GM18868 (cell line): ENCODE data around the gene MIDN.

Source experiments
- ATAC-seq: cut with Tn5 transposase; IDR thresholded peaks from one replicate; pipeline ENCODE4 v1.9.1; 2021; ENCODE audit warnings: mild to moderate bottlenecking, moderate library complexity; ENCODE audit not compliant: unreplicated experiment

The MIDN gene

DNA sequence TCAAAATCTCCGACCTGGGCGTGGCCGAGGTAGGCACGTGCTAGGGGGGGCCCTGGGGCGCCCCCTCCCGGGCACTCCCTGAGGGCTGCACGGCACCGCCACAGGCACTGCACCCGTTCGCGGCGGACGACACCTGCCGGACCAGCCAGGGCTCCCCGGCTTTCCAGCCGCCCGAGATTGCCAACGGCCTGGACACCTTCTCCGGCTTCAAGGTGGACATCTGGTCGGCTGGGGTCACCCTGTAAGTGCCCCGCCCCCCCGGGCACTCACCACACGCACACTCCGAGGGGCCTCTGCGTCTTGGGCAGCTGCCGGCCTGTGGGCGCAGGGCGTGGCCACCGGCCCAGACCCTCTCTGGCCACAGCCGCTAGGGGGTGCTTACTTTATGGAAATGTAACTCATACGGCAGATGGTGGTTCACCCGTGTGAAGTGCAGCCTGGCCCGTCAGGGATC is 27.9 kb upstream of the MIDN start:
- no peak for ATAC-seq

DNA sequence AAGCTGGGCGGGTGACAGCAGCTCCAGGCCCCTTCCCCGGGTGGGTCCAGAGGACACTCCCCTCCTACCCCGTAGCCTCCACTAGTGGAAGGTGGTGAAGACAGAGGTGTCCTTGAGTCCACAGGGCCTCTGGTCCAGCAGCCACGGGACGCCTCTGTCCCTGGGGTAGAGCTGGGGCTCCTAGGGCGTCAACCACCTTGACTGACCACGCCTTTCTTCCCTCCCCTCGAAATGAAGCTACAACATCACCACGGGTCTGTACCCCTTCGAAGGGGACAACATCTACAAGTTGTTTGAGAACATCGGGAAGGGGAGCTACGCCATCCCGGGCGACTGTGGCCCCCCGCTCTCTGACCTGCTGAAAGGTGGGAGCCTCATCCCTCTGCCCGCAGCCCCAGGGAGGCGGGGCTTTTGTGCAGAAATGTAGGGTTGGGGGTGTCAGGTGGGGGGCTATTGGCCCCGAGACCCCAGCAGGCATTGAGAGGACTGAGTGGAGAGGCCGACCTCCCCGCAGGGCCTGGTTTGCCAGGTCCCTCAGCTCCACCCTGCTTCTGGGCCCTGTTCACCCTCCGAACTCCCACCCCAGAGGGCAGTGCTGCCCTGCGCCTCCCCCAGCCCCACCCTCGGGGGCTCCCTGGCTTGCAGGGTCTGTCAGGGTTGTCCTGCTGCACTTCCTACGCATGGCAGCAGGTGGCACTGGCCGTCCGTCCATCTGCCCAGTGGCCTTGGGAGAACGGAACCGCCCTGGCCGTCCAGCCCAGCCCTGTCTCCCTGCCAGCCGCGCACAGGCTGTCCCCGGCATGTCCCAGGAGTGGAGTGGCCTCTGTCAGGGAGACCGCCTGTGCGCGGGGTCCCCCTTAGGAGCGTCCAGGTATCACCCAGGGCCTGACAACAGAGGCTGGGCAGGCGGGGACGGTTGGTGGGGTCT is 27.1 kb upstream of the MIDN start:
- ATAC-seq, result no peak

DNA sequence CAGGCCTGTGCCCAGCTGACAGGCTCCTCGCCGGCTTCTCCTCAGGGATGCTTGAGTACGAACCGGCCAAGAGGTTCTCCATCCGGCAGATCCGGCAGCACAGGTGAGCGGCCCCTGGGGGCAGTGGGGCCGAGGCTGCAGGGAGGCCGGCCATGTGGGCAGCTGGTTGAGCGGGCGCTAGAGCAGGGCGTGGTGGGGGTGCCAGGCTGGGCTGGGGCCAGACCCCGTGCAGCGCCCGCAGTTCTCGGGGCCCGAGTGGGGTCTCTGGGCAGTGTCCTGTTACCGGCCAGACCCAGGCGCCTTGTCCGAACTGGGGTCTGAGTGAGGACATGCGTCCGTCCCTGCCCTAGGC is 26.5 kb upstream of the MIDN start:
- ATAC-seq, result no peak

- ATAC-seq, result no peak
These were observed 26.0 kb upstream of the MIDN start for GRCh38 chr19:1222394-1222793.

DNA sequence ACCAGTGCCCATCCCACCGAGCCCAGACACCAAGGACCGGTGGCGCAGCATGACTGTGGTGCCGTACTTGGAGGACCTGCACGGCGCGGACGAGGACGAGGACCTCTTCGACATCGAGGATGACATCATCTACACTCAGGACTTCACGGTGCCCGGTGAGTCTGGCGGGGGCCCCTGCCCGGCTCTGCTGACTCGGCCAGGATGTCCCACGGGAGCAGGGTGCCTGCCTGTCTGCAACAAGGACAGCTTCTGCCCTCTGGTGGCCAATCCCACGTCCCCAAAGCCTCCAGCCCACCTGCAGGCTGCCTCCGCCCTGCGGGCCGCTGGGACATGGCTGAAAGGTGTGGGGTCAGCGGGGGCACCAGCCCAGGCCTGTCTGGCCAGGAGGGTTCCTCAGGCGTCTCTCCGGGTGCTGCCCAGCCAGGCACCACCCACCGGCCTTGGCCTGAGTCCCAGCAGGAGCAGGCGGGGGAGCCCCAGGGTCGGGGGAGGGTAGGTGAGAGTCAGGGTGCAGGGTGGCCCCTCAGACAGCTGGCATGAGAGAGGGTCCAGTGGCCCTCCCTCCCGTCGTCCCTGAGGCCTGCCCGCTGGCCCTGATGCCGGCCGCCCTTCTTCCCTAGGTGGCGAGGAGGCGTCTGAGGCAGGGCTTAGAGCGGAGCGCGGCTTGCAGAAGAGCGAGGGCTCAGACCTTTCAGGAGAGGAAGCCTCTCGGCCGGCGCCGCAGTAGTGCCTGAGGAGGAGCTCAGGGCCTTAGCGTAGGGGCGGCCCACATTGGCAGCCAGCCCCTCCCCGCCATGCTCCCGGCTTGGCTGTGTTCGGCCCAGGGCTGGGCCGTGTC is 25.1 kb upstream of the MIDN start:
- no peak for ATAC-seq

GRCh38 chr19:1224047-1224825 is 24.1 kb upstream of the MIDN start:
- no peak for ATAC-seq

DNA sequence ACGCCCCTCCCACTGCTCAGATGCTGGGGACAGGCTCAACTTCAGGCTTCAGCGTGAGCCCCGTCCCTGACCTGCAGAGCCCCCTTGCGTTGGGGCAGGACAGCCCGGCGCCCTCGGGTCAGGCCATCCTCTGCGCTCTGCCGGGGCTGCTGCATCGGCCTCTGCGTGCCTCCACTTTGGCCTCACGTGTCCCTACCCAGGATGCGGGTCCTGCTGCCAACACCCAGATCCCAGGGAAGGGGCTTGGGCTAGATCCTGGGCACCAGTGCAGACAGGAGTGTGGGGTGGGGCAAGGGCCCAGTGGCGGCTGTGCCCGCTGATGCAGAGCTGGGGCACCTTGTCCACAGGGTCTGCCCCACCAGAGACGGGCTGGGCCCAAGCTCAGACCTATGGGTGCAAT is 23.5 kb upstream of the MIDN start:
- ATAC-seq, result no peak

GRCh38 chr19:1225440-1226226 is 22.8 kb upstream of the MIDN start:
- no peak for ATAC-seq

- no peak for ATAC-seq
These were observed 22.2 kb upstream of the MIDN start for GRCh38 chr19:1226227-1226518.

GRCh38 chr19:1226522-1227303 is 21.7 kb upstream of the MIDN start:
- ATAC-seq, result no peak

GRCh38 chr19:1227304-1228054 is 20.9 kb upstream of the MIDN start:
- ATAC-seq, result no peak

DNA sequence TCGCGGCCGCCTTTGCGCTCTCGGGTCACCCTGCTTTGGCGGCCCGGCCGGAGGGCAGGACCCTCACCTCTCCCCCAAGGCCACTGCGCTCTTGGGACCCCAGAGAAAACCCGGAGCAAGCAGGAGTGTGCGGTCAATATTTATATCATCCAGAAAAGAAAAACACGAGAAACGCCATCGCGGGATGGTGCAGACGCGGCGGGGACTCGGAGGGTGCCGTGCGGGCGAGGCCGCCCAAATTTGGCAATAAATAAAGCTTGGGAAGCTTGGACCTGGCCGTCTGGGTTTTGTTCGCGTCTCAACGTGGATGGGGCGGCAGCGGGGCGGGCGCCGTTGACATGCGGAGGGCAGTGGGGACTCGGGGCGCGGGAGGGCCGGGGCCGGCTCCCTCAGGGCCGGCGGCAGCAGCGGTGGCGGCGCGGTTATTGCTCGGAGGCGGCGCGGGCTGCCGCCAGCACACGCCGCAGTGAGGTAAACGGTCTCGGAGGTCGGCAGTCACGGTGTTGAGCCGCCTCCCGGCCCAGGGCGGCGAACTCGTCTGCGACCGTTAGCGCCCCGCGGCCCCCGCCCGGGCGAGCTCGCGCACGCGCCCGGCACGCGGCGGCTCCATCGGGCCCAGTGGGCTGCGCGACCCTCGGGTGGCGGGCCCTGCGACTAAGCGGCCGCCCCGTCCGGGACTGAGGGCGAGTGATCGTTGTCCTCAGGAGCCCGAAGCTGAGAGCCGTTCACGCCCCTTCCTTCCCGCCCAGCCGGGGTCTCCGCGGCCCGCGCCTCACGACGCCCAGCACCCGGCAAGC is 20.0 kb upstream of the MIDN start:
- no peak for ATAC-seq

DNA sequence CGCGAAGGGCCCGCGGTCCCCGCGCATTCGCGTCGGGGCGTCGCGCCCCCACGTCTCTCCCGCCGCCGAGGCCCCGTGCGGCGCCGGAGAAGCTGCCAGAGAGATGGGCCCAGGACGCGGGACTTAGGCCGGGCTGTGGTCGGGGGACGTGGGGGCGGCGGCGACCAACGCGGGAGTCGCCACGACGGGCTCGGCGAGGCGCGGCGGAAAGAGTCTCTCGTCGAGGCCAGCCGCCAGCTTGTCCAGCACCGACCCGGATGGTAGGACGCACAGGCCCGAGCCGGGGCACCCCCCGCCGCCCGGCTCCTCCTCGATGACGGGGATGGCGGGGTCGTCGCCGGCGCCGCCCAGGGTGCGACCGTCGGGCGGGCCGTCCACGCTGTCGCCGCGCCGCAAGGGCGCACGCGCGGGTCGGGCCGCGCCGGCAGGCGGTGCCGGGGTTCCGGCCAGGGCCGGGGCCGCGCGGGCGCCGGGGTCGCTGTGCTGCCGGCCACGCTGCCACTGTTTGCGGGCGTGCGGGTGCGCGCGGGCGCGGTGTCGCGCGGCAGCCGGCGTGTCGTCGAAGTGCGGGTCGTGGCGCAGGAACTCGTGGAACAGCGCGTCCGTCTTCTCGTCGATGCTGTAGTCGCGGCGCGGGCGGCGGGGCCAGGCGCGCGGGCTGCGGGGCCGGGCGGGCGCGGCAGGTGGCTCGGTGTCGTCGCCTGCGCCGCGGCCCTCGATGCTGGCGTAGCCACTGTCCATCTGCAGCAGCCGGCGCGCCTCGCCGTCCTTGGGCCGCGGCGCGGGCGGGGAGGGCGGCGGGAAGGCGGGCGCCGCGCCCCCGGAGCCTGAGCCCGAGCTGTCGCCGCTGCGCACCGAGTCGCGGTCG is 19.1 kb upstream of the MIDN start:
- ATAC-seq, result no peak

DNA sequence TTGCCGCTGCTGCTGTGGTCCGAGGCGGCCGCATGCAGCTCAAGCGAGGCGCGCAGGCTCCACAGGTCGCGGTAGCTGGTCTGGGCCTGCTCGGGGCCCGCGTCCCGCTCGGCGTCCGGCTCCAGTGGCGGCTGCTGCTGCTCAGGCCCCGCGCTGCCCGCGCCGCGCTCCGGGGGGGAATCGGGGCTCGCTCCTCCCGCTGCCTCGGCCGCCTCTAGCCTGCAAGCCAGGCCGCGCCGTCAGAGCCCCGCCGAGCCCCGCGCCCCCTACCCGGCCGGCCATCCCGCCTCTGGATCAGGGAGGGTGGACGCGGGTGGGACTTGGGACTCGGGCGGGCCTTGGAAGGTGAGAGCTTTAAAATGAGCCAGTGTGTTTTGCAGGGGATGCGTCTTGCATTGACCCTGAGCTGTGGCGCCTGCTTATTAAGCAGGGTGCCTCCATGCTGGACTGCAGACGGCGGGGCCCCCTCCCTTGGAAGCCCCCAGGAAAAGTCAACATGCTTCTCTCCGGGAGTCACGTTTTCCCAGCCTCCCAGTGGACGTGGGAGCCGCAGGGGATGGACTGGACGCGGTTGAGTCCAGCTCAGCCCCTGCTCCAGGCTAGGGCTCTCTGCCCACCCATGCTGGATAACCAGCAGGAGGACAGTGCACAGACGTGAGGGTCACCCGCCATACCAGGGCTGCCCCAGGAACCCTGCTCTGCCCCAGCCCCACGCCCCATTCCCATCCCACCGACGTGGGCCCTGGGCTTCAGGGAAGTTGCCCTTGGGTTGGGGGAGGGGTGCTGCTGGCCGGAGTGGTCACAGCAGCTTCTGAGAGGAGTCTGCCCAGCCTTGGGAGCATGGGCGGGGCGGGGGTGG is 18.2 kb upstream of the MIDN start:
- ATAC-seq, result no peak

- ATAC-seq, result no peak
These were observed 17.4 kb upstream of the MIDN start for GRCh38 chr19:1230783-1231489.
